CD4-positive, alpha-beta T cell treated with Interleukin-2 at 100 ng/mL for 4 hours (primary cell): ENCODE results near the gene SRM.
A peak's percentile ranks its signal among the peaks of the same experiment; 100 is the strongest.

Experiments used
- DNase-seq: peaks from one replicate; pipeline ENCODE4 v3.0.0-alpha.2; 2020; ENCODE audit warnings: low spot score

The SRM gene

GRCh38 chr1:11013160-11013531 lies 46.7 kb downstream of the SRM start:
- DNase-seq, result no peak

- peak; percentile 88 for DNase-seq
Observed at GRCh38 chr1:11012260-11013159, 47.3 kb downstream of the SRM start, which contains the start of gene TARDBP. Gene TARDBP (plus strand): TSS chr1:11012654. CDS start chr1:11013728, 1,074 bp downstream.
